DND-41 (cell line): ENCODE results near the gene KRT2.

Source experiments
- EZH2 ChIP-seq: IDR thresholded peaks from 3 replicates; pipeline ENCODE4 v1.6.1; 2012; ENCODE audit warnings: borderline replicate concordance, low read depth, mild to moderate bottlenecking, moderate library complexity, low read length, inconsistent platforms; ENCODE audit not compliant: severe bottlenecking
- TF ChIP-seq, protein P1 (sequence below): IDR thresholded peaks from 2 replicates; pipeline ENCODE4 v1.5.1; 2012; ENCODE audit warnings: borderline replicate concordance, low read length, moderate library complexity, mild to moderate bottlenecking; ENCODE audit not compliant: poor library complexity, severe bottlenecking; ENCODE audit errors: extremely low read depth

DNA sequence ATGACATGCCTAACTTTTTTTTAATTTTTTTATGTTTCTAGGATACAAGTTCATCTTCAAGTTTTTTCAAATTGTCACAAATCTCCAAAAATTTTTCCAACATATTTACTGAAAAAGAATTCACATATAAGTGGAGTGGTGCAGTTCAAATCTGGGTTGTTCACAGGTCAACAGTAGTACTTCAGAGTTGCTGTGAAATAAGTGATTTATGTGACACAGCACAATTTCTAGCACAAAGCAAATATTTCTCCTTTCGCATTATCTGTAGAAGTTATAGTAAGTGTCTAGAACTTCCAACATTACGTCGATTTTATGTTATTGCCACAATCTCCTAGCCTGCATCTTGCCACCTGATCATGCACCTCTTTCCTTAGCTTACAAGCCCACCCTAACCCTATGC lies 9.7 kb upstream of the KRT2 start:
- TF ChIP-seq EZH2, result no peak
- TF ChIP-seq, protein P1, sequence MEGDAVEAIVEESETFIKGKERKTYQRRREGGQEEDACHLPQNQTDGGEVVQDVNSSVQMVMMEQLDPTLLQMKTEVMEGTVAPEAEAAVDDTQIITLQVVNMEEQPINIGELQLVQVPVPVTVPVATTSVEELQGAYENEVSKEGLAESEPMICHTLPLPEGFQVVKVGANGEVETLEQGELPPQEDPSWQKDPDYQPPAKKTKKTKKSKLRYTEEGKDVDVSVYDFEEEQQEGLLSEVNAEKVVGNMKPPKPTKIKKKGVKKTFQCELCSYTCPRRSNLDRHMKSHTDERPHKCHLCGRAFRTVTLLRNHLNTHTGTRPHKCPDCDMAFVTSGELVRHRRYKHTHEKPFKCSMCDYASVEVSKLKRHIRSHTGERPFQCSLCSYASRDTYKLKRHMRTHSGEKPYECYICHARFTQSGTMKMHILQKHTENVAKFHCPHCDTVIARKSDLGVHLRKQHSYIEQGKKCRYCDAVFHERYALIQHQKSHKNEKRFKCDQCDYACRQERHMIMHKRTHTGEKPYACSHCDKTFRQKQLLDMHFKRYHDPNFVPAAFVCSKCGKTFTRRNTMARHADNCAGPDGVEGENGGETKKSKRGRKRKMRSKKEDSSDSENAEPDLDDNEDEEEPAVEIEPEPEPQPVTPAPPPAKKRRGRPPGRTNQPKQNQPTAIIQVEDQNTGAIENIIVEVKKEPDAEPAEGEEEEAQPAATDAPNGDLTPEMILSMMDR, result no peak
